H1 (cell line): ENCODE measurements around the gene MIPEP. TPM values are rescaled to one million over a fixed set of nuclear protein-coding genes. Genes with fewer than 3 reads are reported as not detected.

Experiments
- ASH2L ChIP-seq: fragments of 200-600, 300-600 bp; sonication (generic); IDR thresholded peaks from one replicate; pipeline ENCODE4 v1.7.1; 2017; ENCODE audit warnings: low read length
- BCL11A ChIP-seq, 2 experiments: IDR thresholded peaks; one replicate each; pipeline ENCODE4 v1.6.1; 2011; ENCODE audit warnings: low read depth in 2 of 2, low read length in 2 of 2, mild to moderate bottlenecking in 2 of 2
- EZH2 ChIP-seq: fragments of 200-600 bp; sonication (generic); IDR thresholded peaks from 2 replicates; pipeline ENCODE4 v1.7.1; 2012; ENCODE audit warnings: low read depth, mild to moderate bottlenecking, moderate library complexity, low read length, inconsistent platforms; ENCODE audit not compliant: severe bottlenecking
- TEAD4 ChIP-seq: IDR thresholded peaks from 2 replicates; pipeline ENCODE4 v1.6.1; 2012; ENCODE audit warnings: low read depth, low read length, inconsistent platforms, mixed read lengths
- polyA plus RNA-seq, 7 experiments: library from polyadenylated mRNA; depleted of rRNA in 3 of 7; stranded (reverse) in 5 of 7; unstranded in 2 of 7; fragments of >200 nt in 5 of 7; fragments of 200-250 nt in 2 of 7; gene quantifications; 1 replicate in 5 of 7; 2 replicates in 1 of 7; 4 replicates in 1 of 7; pipeline versions ENCODE4 v1.2.1 to v1.2.3, GENCODE V29; 2011 to 2013; ENCODE audit warnings: missing spikeins in 2 of 7, mixed read lengths in 2 of 7
- total RNA-seq: library from RNA; stranded (reverse); fragmentation: NEBNext Ultra II Directional; extraction: Animal tissue kit (Norgen Biotek cat#: 25700); gene quantifications from 2 replicates; pipeline ENCODE4 v1.2.1, GENCODE V29; 2021
- TF ChIP-seq, protein P1 (sequence below): fragments of 300-600 bp; sonication (generic); IDR thresholded peaks from 2 replicates; pipeline ENCODE4 v1.7.1; 2012; ENCODE audit warnings: low read length, moderate library complexity, mild to moderate bottlenecking, inconsistent platforms; ENCODE audit not compliant: insufficient replicate concordance

The MIPEP gene
- total and polyA plus RNA-seq, 2 of the 8 experiments (the other 6 are each of a cell fraction or from before 2014, with no cell fraction given) = 24.0 to 24.2 TPM

GRCh38 chr13:23729531-23729930 is 159.7 kb downstream of the MIPEP start (continued):
- TF ChIP-seq, protein P1, sequence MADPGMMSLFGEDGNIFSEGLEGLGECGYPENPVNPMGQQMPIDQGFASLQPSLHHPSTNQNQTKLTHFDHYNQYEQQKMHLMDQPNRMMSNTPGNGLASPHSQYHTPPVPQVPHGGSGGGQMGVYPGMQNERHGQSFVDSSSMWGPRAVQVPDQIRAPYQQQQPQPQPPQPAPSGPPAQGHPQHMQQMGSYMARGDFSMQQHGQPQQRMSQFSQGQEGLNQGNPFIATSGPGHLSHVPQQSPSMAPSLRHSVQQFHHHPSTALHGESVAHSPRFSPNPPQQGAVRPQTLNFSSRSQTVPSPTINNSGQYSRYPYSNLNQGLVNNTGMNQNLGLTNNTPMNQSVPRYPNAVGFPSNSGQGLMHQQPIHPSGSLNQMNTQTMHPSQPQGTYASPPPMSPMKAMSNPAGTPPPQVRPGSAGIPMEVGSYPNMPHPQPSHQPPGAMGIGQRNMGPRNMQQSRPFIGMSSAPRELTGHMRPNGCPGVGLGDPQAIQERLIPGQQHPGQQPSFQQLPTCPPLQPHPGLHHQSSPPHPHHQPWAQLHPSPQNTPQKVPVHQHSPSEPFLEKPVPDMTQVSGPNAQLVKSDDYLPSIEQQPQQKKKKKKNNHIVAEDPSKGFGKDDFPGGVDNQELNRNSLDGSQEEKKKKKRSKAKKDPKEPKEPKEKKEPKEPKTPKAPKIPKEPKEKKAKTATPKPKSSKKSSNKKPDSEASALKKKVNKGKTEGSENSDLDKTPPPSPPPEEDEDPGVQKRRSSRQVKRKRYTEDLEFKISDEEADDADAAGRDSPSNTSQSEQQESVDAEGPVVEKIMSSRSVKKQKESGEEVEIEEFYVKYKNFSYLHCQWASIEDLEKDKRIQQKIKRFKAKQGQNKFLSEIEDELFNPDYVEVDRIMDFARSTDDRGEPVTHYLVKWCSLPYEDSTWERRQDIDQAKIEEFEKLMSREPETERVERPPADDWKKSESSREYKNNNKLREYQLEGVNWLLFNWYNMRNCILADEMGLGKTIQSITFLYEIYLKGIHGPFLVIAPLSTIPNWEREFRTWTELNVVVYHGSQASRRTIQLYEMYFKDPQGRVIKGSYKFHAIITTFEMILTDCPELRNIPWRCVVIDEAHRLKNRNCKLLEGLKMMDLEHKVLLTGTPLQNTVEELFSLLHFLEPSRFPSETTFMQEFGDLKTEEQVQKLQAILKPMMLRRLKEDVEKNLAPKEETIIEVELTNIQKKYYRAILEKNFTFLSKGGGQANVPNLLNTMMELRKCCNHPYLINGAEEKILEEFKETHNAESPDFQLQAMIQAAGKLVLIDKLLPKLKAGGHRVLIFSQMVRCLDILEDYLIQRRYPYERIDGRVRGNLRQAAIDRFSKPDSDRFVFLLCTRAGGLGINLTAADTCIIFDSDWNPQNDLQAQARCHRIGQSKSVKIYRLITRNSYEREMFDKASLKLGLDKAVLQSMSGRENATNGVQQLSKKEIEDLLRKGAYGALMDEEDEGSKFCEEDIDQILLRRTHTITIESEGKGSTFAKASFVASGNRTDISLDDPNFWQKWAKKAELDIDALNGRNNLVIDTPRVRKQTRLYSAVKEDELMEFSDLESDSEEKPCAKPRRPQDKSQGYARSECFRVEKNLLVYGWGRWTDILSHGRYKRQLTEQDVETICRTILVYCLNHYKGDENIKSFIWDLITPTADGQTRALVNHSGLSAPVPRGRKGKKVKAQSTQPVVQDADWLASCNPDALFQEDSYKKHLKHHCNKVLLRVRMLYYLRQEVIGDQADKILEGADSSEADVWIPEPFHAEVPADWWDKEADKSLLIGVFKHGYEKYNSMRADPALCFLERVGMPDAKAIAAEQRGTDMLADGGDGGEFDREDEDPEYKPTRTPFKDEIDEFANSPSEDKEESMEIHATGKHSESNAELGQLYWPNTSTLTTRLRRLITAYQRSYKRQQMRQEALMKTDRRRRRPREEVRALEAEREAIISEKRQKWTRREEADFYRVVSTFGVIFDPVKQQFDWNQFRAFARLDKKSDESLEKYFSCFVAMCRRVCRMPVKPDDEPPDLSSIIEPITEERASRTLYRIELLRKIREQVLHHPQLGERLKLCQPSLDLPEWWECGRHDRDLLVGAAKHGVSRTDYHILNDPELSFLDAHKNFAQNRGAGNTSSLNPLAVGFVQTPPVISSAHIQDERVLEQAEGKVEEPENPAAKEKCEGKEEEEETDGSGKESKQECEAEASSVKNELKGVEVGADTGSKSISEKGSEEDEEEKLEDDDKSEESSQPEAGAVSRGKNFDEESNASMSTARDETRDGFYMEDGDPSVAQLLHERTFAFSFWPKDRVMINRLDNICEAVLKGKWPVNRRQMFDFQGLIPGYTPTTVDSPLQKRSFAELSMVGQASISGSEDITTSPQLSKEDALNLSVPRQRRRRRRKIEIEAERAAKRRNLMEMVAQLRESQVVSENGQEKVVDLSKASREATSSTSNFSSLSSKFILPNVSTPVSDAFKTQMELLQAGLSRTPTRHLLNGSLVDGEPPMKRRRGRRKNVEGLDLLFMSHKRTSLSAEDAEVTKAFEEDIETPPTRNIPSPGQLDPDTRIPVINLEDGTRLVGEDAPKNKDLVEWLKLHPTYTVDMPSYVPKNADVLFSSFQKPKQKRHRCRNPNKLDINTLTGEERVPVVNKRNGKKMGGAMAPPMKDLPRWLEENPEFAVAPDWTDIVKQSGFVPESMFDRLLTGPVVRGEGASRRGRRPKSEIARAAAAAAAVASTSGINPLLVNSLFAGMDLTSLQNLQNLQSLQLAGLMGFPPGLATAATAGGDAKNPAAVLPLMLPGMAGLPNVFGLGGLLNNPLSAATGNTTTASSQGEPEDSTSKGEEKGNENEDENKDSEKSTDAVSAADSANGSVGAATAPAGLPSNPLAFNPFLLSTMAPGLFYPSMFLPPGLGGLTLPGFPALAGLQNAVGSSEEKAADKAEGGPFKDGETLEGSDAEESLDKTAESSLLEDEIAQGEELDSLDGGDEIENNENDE = no peak
- TF ChIP-seq TEAD4 (no peak), EZH2 (no peak), ASH2L (no peak), BCL11A (IDR thresholded peaks at IDR 0.05; ENCODE audit: low read depth in 2 of 2, low read length in 2 of 2) (no peak)
- TF ChIP-seq, all 59 proteins: peak for 0
